Activated T-cell treated with anti-CD3 and anti-CD28 coated beads, Interleukin-2, amount 50 U/mL, for 72 hours (primary cell): ENCODE results near the gene ELOVL1. TPM values are rescaled to one million over a fixed set of nuclear protein-coding genes. Genes with fewer than 3 reads are reported as not detected.

Experiments used
- ATAC-seq, 2 donors: fragments of 150-1000 bp; cut with Tn5 transposase; replicated peaks in 1 of 2; 2 replicates each; pipeline ENCODE4 v1.10.0; 2021; ENCODE audit warnings: moderate library complexity in 2 of 2, mild to moderate bottlenecking in 1 of 2
- DNase-seq, 2 donors: peaks; one replicate each; pipeline ENCODE4 v3.0.0; 2021 to 2022; ENCODE audit warnings: mixed read lengths in 1 of 2
- H3K27ac Mint-ChIP-seq: one replicate; pipeline ENCODE4 v1.8.0; 2022; ENCODE audit warnings: mild to moderate bottlenecking, moderate library complexity, mixed read lengths
- H3K27me3 Mint-ChIP-seq: one replicate; pipeline ENCODE4 v1.8.0; 2022; ENCODE audit warnings: low read depth, mixed read lengths
- H3K36me3 Mint-ChIP-seq, 2 donors: one replicate each; pipeline ENCODE4 v1.8.0; 2022; ENCODE audit warnings: mixed read lengths in 2 of 2, mild to moderate bottlenecking in 1 of 2; ENCODE audit not compliant: insufficient read depth in 2 of 2
- H3K4me1 Mint-ChIP-seq: one replicate; pipeline ENCODE4 v1.8.0; 2022; ENCODE audit warnings: low read depth, mixed read lengths
- H3K4me3 Mint-ChIP-seq, 2 donors: one replicate each; pipeline ENCODE4 v1.8.0; 2022; ENCODE audit warnings: mild to moderate bottlenecking in 2 of 2, mixed read lengths in 2 of 2, moderate library complexity in 2 of 2
- H3K9me3 Mint-ChIP-seq, 2 donors: one replicate each; pipeline ENCODE4 v1.8.0; 2022; ENCODE audit warnings: mixed read lengths in 2 of 2
- total RNA-seq, 2 donors: library from RNA; stranded (reverse); gene quantifications; one replicate each; pipeline ENCODE4 v1.2.3, GENCODE V29; 2022

The ELOVL1 gene
- total RNA-seq, 2 donors from 2014 or later = 58.4 to 75.7 TPM

GRCh38 chr1:43325381-43325780 lies 42.4 kb downstream of the ELOVL1 start:
- H3K27ac Mint-ChIP-seq = no peak overlapping the region
- no peak for DNase-seq
- no peak overlapping the region for H3K4me3 Mint-ChIP-seq
- peaks cover 8 to 22% of the 10 kb centered on the region in 2 donors for H3K36me3 Mint-ChIP-seq
- H3K27me3 Mint-ChIP-seq = no peaks in the 10 kb centered on the region
- H3K4me1 Mint-ChIP-seq = peaks cover 24% of the 10 kb centered on the region
- ATAC-seq = no peak
- H3K9me3 Mint-ChIP-seq = peaks cover 9 to 18% of the 10 kb centered on the region in 2 donors

- peaks cover 8 to 22% of the 10 kb centered on the region in 2 donors for H3K36me3 Mint-ChIP-seq
- peaks cover 9 to 18% of the 10 kb centered on the region in 2 donors for H3K9me3 Mint-ChIP-seq
- peaks cover 19% of the 10 kb centered on the region for H3K4me1 Mint-ChIP-seq
- no peak overlapping the region for H3K4me3 Mint-ChIP-seq
- no peak overlapping the region for H3K27ac Mint-ChIP-seq
- DNase-seq (no peak), ATAC-seq (no peak)
- no peaks in the 10 kb centered on the region for H3K27me3 Mint-ChIP-seq
Measured at GRCh38 chr1:43324810-43325209, 43.0 kb downstream of the ELOVL1 start.

- H3K27ac Mint-ChIP-seq = no peak overlapping the region
- H3K27me3 Mint-ChIP-seq = no peaks in the 10 kb centered on the region
- H3K4me3 Mint-ChIP-seq = no peak overlapping the region
- ATAC-seq = no peak
- no peak for DNase-seq
- H3K4me1 Mint-ChIP-seq = peaks cover 22% of the 10 kb centered on the region
- H3K36me3 Mint-ChIP-seq = peaks cover 7 to 18% of the 10 kb centered on the region in 2 donors
- peaks cover 8 to 14% of the 10 kb centered on the region in 2 donors for H3K9me3 Mint-ChIP-seq
Measured at GRCh38 chr1:43322506-43322905, 45.3 kb downstream of the ELOVL1 start.

GRCh38 chr1:43321331-43321891 lies 46.4 kb downstream of the ELOVL1 start:
- H3K4me3 Mint-ChIP-seq = no peak overlapping the region
- DNase-seq = no peak
- no peak overlapping the region for H3K27ac Mint-ChIP-seq
- H3K4me1 Mint-ChIP-seq = peaks cover 15% of the 10 kb centered on the region
- H3K27me3 Mint-ChIP-seq = no peaks in the 10 kb centered on the region
- peaks cover 7 to 14% of the 10 kb centered on the region in 2 donors for H3K9me3 Mint-ChIP-seq
- peaks cover 6 to 15% of the 10 kb centered on the region in 2 donors for H3K36me3 Mint-ChIP-seq
- no peak for ATAC-seq

- H3K27me3 Mint-ChIP-seq = no peaks in the 10 kb centered on the region
- H3K27ac Mint-ChIP-seq = no peak overlapping the region
- no peak for DNase-seq
- H3K9me3 Mint-ChIP-seq = peaks cover 4 to 8% of the 10 kb centered on the region in 2 donors
- H3K4me3 Mint-ChIP-seq = no peak overlapping the region
- H3K36me3 Mint-ChIP-seq = peaks cover 4 to 7% of the 10 kb centered on the region in 2 donors
- ATAC-seq = no peak
- peaks cover 14% of the 10 kb centered on the region for H3K4me1 Mint-ChIP-seq
Measured at GRCh38 chr1:43319766-43320165, 48.0 kb downstream of the ELOVL1 start.

GRCh38 chr1:43319288-43319687 lies 48.5 kb downstream of the ELOVL1 start:
- Mint-ChIP-seq H3K4me3 (no peak overlapping the region), H3K36me3 (peaks cover 0 to 2% of the 10 kb centered on the region in 2 donors), H3K4me1 (peaks cover 9% of the 10 kb centered on the region), H3K9me3 (peaks cover 0 to 3% of the 10 kb centered on the region in 2 donors), H3K27ac (no peak overlapping the region), H3K27me3 (no peaks in the 10 kb centered on the region)
- no peak for ATAC-seq
- no peak for DNase-seq

GRCh38 chr1:43318831-43319230 lies 49.0 kb downstream of the ELOVL1 start:
- Mint-ChIP-seq H3K9me3 (no peaks in the 10 kb centered on the region), H3K36me3 (no peaks in the 10 kb centered on the region), H3K27me3 (no peaks in the 10 kb centered on the region), H3K4me3 (no peak overlapping the region), H3K4me1 (peaks cover 6% of the 10 kb centered on the region), H3K27ac (no peak overlapping the region)
- ATAC-seq (no peak), DNase-seq (no peak)

GRCh38 chr1:43317817-43318471 lies 49.9 kb downstream of the ELOVL1 start:
- H3K4me1 Mint-ChIP-seq = peaks cover 6% of the 10 kb centered on the region
- H3K36me3 Mint-ChIP-seq = no peaks in the 10 kb centered on the region
- no peak overlapping the region for H3K27ac Mint-ChIP-seq
- DNase-seq (no peak), ATAC-seq (peak in 1 of 2 donors; percentile 38)
- H3K4me3 Mint-ChIP-seq = no peak overlapping the region
- no peaks in the 10 kb centered on the region for H3K27me3 Mint-ChIP-seq
- H3K9me3 Mint-ChIP-seq = no peaks in the 10 kb centered on the region

- DNase-seq = no peak
- H3K4me3 Mint-ChIP-seq = no peak overlapping the region
- H3K9me3 Mint-ChIP-seq = no peaks in the 10 kb centered on the region
- H3K36me3 Mint-ChIP-seq = no peaks in the 10 kb centered on the region
- peaks cover 6% of the 10 kb centered on the region for H3K4me1 Mint-ChIP-seq
- H3K27ac Mint-ChIP-seq = no peak overlapping the region
- no peaks in the 10 kb centered on the region for H3K27me3 Mint-ChIP-seq
- no peak for ATAC-seq
Measured at GRCh38 chr1:43316738-43317520, 50.9 kb downstream of the ELOVL1 start.

- peaks cover 6% of the 10 kb centered on the region for H3K4me1 Mint-ChIP-seq
- no peak overlapping the region for H3K27ac Mint-ChIP-seq
- no peaks in the 10 kb centered on the region for H3K27me3 Mint-ChIP-seq
- no peak for DNase-seq
- no peak for ATAC-seq
- no peak overlapping the region for H3K4me3 Mint-ChIP-seq
- H3K9me3 Mint-ChIP-seq = no peaks in the 10 kb centered on the region
- H3K36me3 Mint-ChIP-seq = no peaks in the 10 kb centered on the region
Measured at GRCh38 chr1:43315963-43316737, 51.7 kb downstream of the ELOVL1 start.

GRCh38 chr1:43315481-43315880 lies 52.3 kb downstream of the ELOVL1 start:
- no peaks in the 10 kb centered on the region for H3K36me3 Mint-ChIP-seq
- no peak for DNase-seq
- H3K9me3 Mint-ChIP-seq = no peaks in the 10 kb centered on the region
- ATAC-seq = no peak
- H3K4me3 Mint-ChIP-seq = no peak overlapping the region
- no peak overlapping the region for H3K27ac Mint-ChIP-seq
- no peaks in the 10 kb centered on the region for H3K27me3 Mint-ChIP-seq
- peaks cover 6% of the 10 kb centered on the region for H3K4me1 Mint-ChIP-seq

- H3K9me3 Mint-ChIP-seq = no peaks in the 10 kb centered on the region
- H3K36me3 Mint-ChIP-seq = no peaks in the 10 kb centered on the region
- no peak overlapping the region for H3K27ac Mint-ChIP-seq
- ATAC-seq (no peak), DNase-seq (no peak)
- no peaks in the 10 kb centered on the region for H3K27me3 Mint-ChIP-seq
- no peak overlapping the region for H3K4me3 Mint-ChIP-seq
- peaks cover 6% of the 10 kb centered on the region for H3K4me1 Mint-ChIP-seq
Measured at GRCh38 chr1:43314233-43314632, 53.6 kb downstream of the ELOVL1 start.

- Mint-ChIP-seq H3K27me3 (no peaks in the 10 kb centered on the region), H3K4me3 (no peak overlapping the region), H3K9me3 (no peaks in the 10 kb centered on the region), H3K27ac (no peak overlapping the region), H3K4me1 (peaks cover 6% of the 10 kb centered on the region), H3K36me3 (no peaks in the 10 kb centered on the region)
- DNase-seq (no peak), ATAC-seq (no peak)
Measured at GRCh38 chr1:43313771-43314170, 54.0 kb downstream of the ELOVL1 start.
